Thymus (tissue), 11 donors: ENCODE data around the gene PAQR7. TPM values are rescaled to one million over a fixed set of nuclear protein-coding genes. Genes with fewer than 3 reads are reported as not detected.

ENCODE experiments used
- DNase-seq, 9 donors: peaks; one replicate each; pipeline ENCODE4 v3.0.0-alpha.2; 2013; ENCODE audit warnings: low spot score in 9 of 9, low read depth in 6 of 9, missing footprints in 1 of 9
- H3K27ac ChIP-seq, 2 donors: one replicate each; pipeline ENCODE4 v1.5.1; 2013; ENCODE audit warnings: control low read depth in 1 of 2, low read depth in 1 of 2, low read length in 1 of 2, mild to moderate bottlenecking in 1 of 2, moderate library complexity in 1 of 2
- H3K27me3 ChIP-seq, 2 donors: one replicate each; pipeline ENCODE4 v1.5.1; 2013; ENCODE audit warnings: low read length in 1 of 2; ENCODE audit not compliant: control insufficient read depth in 2 of 2, insufficient read depth in 1 of 2
- H3K36me3 ChIP-seq, 2 donors: one replicate each; pipeline ENCODE4 v1.5.1; 2013; ENCODE audit warnings: low read length in 1 of 2, mild to moderate bottlenecking in 1 of 2, moderate library complexity in 1 of 2; ENCODE audit not compliant: control insufficient read depth in 2 of 2, insufficient read depth in 2 of 2
- H3K4me1 ChIP-seq, 2 donors: one replicate each; pipeline ENCODE4 v1.5.1; 2013; ENCODE audit warnings: low read length in 2 of 2; ENCODE audit not compliant: control insufficient read depth in 2 of 2, insufficient read depth in 2 of 2
- H3K4me3 ChIP-seq, 2 donors: one replicate each; pipeline ENCODE4 v1.5.1; 2013; ENCODE audit warnings: low read length in 2 of 2, control low read depth in 1 of 2, mild to moderate bottlenecking in 1 of 2
- H3K9me3 ChIP-seq, 2 donors: one replicate each; pipeline ENCODE4 v1.5.1; 2013; ENCODE audit warnings: low read length in 1 of 2, mild to moderate bottlenecking in 1 of 2; ENCODE audit not compliant: control insufficient read depth in 2 of 2, insufficient read depth in 1 of 2
- WGBS: extraction: QIAGEN DNeasy Blood & Tissue Kit; methylation state at CpG from one replicate; pipeline ENCODE4 v1.1.7; 2013; 5-methylcytosine and 5-hydroxymethylcytosine counted together
- polyA plus RNA-seq: library from polyadenylated mRNA; stranded (reverse); fragments of 200-250 nt; gene quantifications from one replicate; pipeline ENCODE4 v1.2.3, GENCODE V29; 2013
- total RNA-seq: library from RNA; stranded (reverse); fragments of 120-200 nt; gene quantifications from one replicate; pipeline ENCODE4 v1.2.4, GENCODE V29; 2013
- donor health status: healthy.

PAQR7 gene
- total and polyA plus RNA-seq, 2 donors, result 2.5 to 2.9 TPM

- Histone ChIP-seq H3K9me3 (peaks cover 0 to 2% of the 10 kb centered on the region in 2 donors), H3K27ac (peak overlapping the region; percentile 90 to 92), H3K36me3 (peaks cover 8 to 16% of the 10 kb centered on the region in 2 donors), H3K4me1 (peaks cover 10 to 29% of the 10 kb centered on the region in 2 donors), H3K4me3 (peak overlapping the region; percentile 89 to 97), H3K27me3 (no peaks in the 10 kb centered on the region)
- peak in 8 of 9 donors; percentile 52 to 89 (median 64) for DNase-seq
- WGBS, result 1% methylated on average over 67 of the region's 67 CpGs
Observed at GRCh38 chr1:25820247-25821111, 55.0 kb downstream of the PAQR7 start.

- 2% methylated on average over 64 of the region's 64 CpGs for WGBS
- H3K4me3 ChIP-seq, result peak within 1 kb of the TSS; percentile 89 to 97
- peaks cover 10 to 29% of the 10 kb centered on the region in 2 donors for H3K4me1 ChIP-seq
- H3K27me3 ChIP-seq, result no peaks in the 10 kb centered on the region
- peak within 1 kb of the TSS; percentile 90 to 92 for H3K27ac ChIP-seq
- H3K36me3 ChIP-seq, result peaks cover 8 to 13% of the 10 kb centered on the region in 2 donors
- H3K9me3 ChIP-seq, result peaks cover 0 to 2% of the 10 kb centered on the region in 2 donors
- peak; percentile 68 to 94 (median 84) for DNase-seq
Observed at GRCh38 chr1:25819491-25820246, 55.8 kb downstream of the PAQR7 start, which contains the start of gene MTFR1L. TSS of gene MTFR1L (plus strand) at chr1:25819954. CDS start at chr1:25823105, 3,151 bp downstream.

GRCh38 chr1:25818569-25818968 is 56.9 kb downstream of the PAQR7 start:
- WGBS, result 95% methylated on average over 6 of the region's 6 CpGs
- peaks cover 10 to 29% of the 10 kb centered on the region in 2 donors for H3K4me1 ChIP-seq
- no peak overlapping the region for H3K27ac ChIP-seq

GRCh38 chr1:25817840-25818501 is 57.5 kb downstream of the PAQR7 start:
- Histone ChIP-seq H3K4me3 (no peak overlapping the region), H3K9me3 (peaks cover 0 to 2% of the 10 kb centered on the region in 2 donors), H3K4me1 (peaks cover 10 to 29% of the 10 kb centered on the region in 2 donors), H3K27me3 (no peaks in the 10 kb centered on the region), H3K27ac (no peak overlapping the region), H3K36me3 (peaks cover 6 to 7% of the 10 kb centered on the region in 2 donors)
- no peak for DNase-seq
- 80% methylated on average over 8 of the region's 8 CpGs for WGBS

More at GRCh38 chr1:25818569-25818968, 56.9 kb downstream of the PAQR7 start:
- H3K9me3 ChIP-seq, result peaks cover 0 to 2% of the 10 kb centered on the region in 2 donors
- no peak overlapping the region for H3K4me3 ChIP-seq
- peaks cover 6 to 7% of the 10 kb centered on the region in 2 donors for H3K36me3 ChIP-seq
- no peaks in the 10 kb centered on the region for H3K27me3 ChIP-seq
- no peak for DNase-seq

- no peak overlapping the region for H3K27ac ChIP-seq
- peaks cover 6 to 7% of the 10 kb centered on the region in 2 donors for H3K36me3 ChIP-seq
- H3K27me3 ChIP-seq, result no peaks in the 10 kb centered on the region
Observed at GRCh38 chr1:25816112-25816718, 59.3 kb downstream of the PAQR7 start.

GRCh38 chr1:25815208-25816111 is 60.0 kb downstream of the PAQR7 start:
- Histone ChIP-seq H3K4me1 (peaks cover 0 to 16% of the 10 kb centered on the region in 2 donors), H3K27ac (no peak overlapping the region), H3K9me3 (peaks cover 0 to 1% of the 10 kb centered on the region in 2 donors), H3K27me3 (no peaks in the 10 kb centered on the region), H3K36me3 (peaks cover 6 to 7% of the 10 kb centered on the region in 2 donors), H3K4me3 (no peak overlapping the region)
- 97% methylated on average over 24 of the region's 24 CpGs for WGBS
- no peak for DNase-seq

More at GRCh38 chr1:25816112-25816718, 59.3 kb downstream of the PAQR7 start:
- no peak for DNase-seq
- H3K9me3 ChIP-seq, result peaks cover 0 to 2% of the 10 kb centered on the region in 2 donors
- WGBS, result 98% methylated on average over 15 of the region's 15 CpGs
- H3K4me1 ChIP-seq, result peaks cover 6 to 21% of the 10 kb centered on the region in 2 donors
- H3K4me3 ChIP-seq, result no peak overlapping the region

GRCh38 chr1:25814549-25815087 is 60.9 kb downstream of the PAQR7 start:
- Histone ChIP-seq H3K9me3 (no peaks in the 10 kb centered on the region), H3K36me3 (peaks cover 6 to 7% of the 10 kb centered on the region in 2 donors), H3K4me3 (no peak overlapping the region), H3K4me1 (peaks cover 0 to 16% of the 10 kb centered on the region in 2 donors), H3K27ac (no peak overlapping the region), H3K27me3 (no peaks in the 10 kb centered on the region)
- no peak for DNase-seq
- 99% methylated on average over 7 of the region's 7 CpGs for WGBS
